K562 (cell line): ENCODE measurements around the gene BARHL2. TPM values are rescaled to one million over a fixed set of nuclear protein-coding genes. Genes with fewer than 3 reads are reported as not detected.

Source experiments
- ATAC-seq: fragments of 200-7000 bp; cut with Tn5 transposase; 3 replicates; pipeline ENCODE4 v1.9.1; 2020; ENCODE audit warnings: moderate library complexity
- BruUV-seq: library from RNA; stranded (reverse); fragments of 400-500 nt; replicated peaks from 2 replicates; lab custom pipeline; 2021; lab: Mats Ljungman, UMichigan
- CTCF ChIA-PET: fragments of 300-600 bp; formaldehyde crosslinking; extraction: SDS; loops from one replicate; lab custom pipeline; 2021; ENCODE audit warnings: low intra/inter-chr PET ratio; lab: Yijun Ruan, JAX
- POLR2A ChIA-PET: fragments of 300-600, 350-650 bp; sonication (Branson Sonifier 250); formaldehyde crosslinking; extraction: SDS; loops from one replicate; lab custom pipeline; 2021; ENCODE audit warnings: antibody characterized with exemption, inconsistent platforms; lab: Yijun Ruan, JAX
- DNase-seq, 4 experiments: peaks; one replicate each; pipeline versions ENCODE4 v3.0.0 to v3.0.0-alpha.2; 2011 to 2018; ENCODE audit warnings: low spot score in 3 of 4, mixed read lengths in 3 of 4; ENCODE audit errors: extremely low read depth in 1 of 4
- FAIRE-seq: peaks from 2 replicates; lab custom pipeline; 2011; peaks lifted over from hg19 to GRCh38; lab: Jason Lieb, UNC
- H2AFZ ChIP-seq: 2 replicates; pipeline ENCODE4 v1.6.0; 2011; ENCODE audit warnings: low read depth, low read length, control low read depth, inconsistent platforms
- H3K27ac ChIP-seq: fragments of 200-600 bp; 3 replicates; pipeline ENCODE4 v1.8.0; 2011; ENCODE audit warnings: low read depth, mild to moderate bottlenecking, control low read depth, inconsistent platforms, low read length, moderate library complexity, mixed read lengths; ENCODE audit errors: extremely low read depth
- H3K27me3 ChIP-seq, 2 experiments: fragments of 300-600 bp in 1 of 2; 2 replicates in 1 of 2; 3 replicates in 1 of 2; pipeline versions ENCODE4 v1.6.0 to v1.8.0; 2011; ENCODE audit warnings: inconsistent platforms in 2 of 2, low read length in 2 of 2, mild to moderate bottlenecking in 1 of 2, mixed read lengths in 1 of 2, moderate library complexity in 1 of 2; ENCODE audit not compliant: control insufficient read depth in 2 of 2, insufficient read depth in 2 of 2
- H3K36me3 ChIP-seq: fragments of 300-600 bp; 3 replicates; pipeline ENCODE4 v1.8.0; 2011; ENCODE audit warnings: mild to moderate bottlenecking, low read length, inconsistent platforms; ENCODE audit not compliant: control insufficient read depth, insufficient read depth
- H3K4me1 ChIP-seq, 2 experiments: fragments of 200-600 bp in 1 of 2; replicated peaks in 1 of 2; 2 replicates in 1 of 2; 3 replicates in 1 of 2; pipeline versions ENCODE4 v1.5.1 to v1.8.0; 2011; ENCODE audit warnings: inconsistent platforms in 2 of 2, low read length in 2 of 2, mild to moderate bottlenecking in 1 of 2, mixed read lengths in 1 of 2, moderate library complexity in 1 of 2; ENCODE audit not compliant: control insufficient read depth in 2 of 2, insufficient read depth in 2 of 2
- H3K4me2 ChIP-seq: 2 replicates; pipeline ENCODE4 v1.6.1; 2011; ENCODE audit warnings: low read length, control low read depth, inconsistent platforms, mixed read lengths; ENCODE audit not compliant: insufficient read depth
- H3K4me3 ChIP-seq: fragments of 200-600 bp; sonication (generic), shearing (Covaris generic); 2 replicates; pipeline ENCODE4 v1.5.1; 2016; ENCODE audit warnings: control low read depth, inconsistent platforms
- H3K79me2 ChIP-seq: fragments of 200-600 bp; 3 replicates; pipeline ENCODE4 v1.8.0; 2011; ENCODE audit warnings: low read length, inconsistent platforms; ENCODE audit not compliant: control insufficient read depth, insufficient read depth
- H3K9ac ChIP-seq, 2 experiments: 2 replicates each; pipeline versions ENCODE4 v1.6.0 to v1.6.1; 2011; ENCODE audit warnings: low read depth in 2 of 2, low read length in 2 of 2, control low read depth in 1 of 2, inconsistent platforms in 1 of 2, mild to moderate bottlenecking in 1 of 2, mixed read lengths in 1 of 2; ENCODE audit not compliant: insufficient read depth in 1 of 2
- H3K9me1 ChIP-seq: one replicate; pipeline ENCODE4 v1.6.0; 2011; ENCODE audit warnings: inconsistent platforms, mild to moderate bottlenecking, low read length, moderate library complexity; ENCODE audit not compliant: control insufficient read depth, insufficient read depth
- H3K9me3 ChIP-seq: replicated peaks from 2 replicates; pipeline ENCODE4 v1.5.1; 2011; ENCODE audit warnings: low read depth, low read length, inconsistent platforms; ENCODE audit not compliant: control insufficient read depth, insufficient read depth
- H4K20me1 ChIP-seq: replicated peaks from 2 replicates; pipeline ENCODE4 v1.6.1; 2011; ENCODE audit warnings: low read length, inconsistent platforms, mixed read lengths; ENCODE audit not compliant: control insufficient read depth, insufficient read depth
- ADNP ChIP-seq: fragments of 200-800 bp; sonication (Bioruptor generic); IDR thresholded peaks from 2 replicates; pipeline ENCODE4 v1.6.1; 2016; ENCODE audit warnings: missing genetic modification characterization, missing compliant biosample characterization
- BHLHE40 ChIP-seq: IDR thresholded peaks from 2 replicates; pipeline ENCODE4 v1.6.1; 2011; ENCODE audit warnings: low read length, improper control_type of control experiment
- HEY1 ChIP-seq: fragments of 250-450 bp; sonication (Bioruptor Pico); IDR thresholded peaks from 2 replicates; pipeline ENCODE4 v1.5.0; 2020; ENCODE audit warnings: mild to moderate bottlenecking, moderate library complexity, borderline replicate concordance
- RBM39 ChIP-seq: fragments of 200-400 bp; formaldehyde crosslinking; optimal IDR thresholded peaks from 2 replicates; pipeline ENCODE3; 2018; ENCODE audit warnings: low read depth, low read length
- RREB1 ChIP-seq: fragments of 250-450 bp; sonication (Bioruptor Pico); IDR thresholded peaks from 2 replicates; pipeline ENCODE4 v1.4.0; 2020
- SIN3A ChIP-seq, 2 experiments: fragments of 150-350 bp in 1 of 2; IDR thresholded peaks; 2 replicates each; pipeline ENCODE4 v1.6.1; 2011 to 2016; ENCODE audit warnings: borderline replicate concordance in 2 of 2, low read depth in 2 of 2, low read length in 2 of 2, mild to moderate bottlenecking in 2 of 2, moderate library complexity in 2 of 2; ENCODE audit not compliant: control insufficient read depth in 1 of 2
- TSHZ1 ChIP-seq: fragments of 250-450 bp; sonication (Bioruptor Pico); IDR thresholded peaks from 2 replicates; pipeline ENCODE4 v1.4.0; 2020; ENCODE audit warnings: mild to moderate bottlenecking, moderate library complexity
- ZBTB5 ChIP-seq: fragments of 450-650 bp; IDR thresholded peaks from 2 replicates; pipeline ENCODE4 v1.6.1; 2017; ENCODE audit warnings: antibody characterized with exemption
- WGBS: fragments of 100-300 bp; shearing (Covaris generic); methylation state at CpG from one replicate; pipeline ENCODE4 v1.1.6; 2016; ENCODE audit warnings: low coverage, mixed read lengths; ENCODE audit not compliant: insufficient coverage; ENCODE audit errors: missing lambda C conversion rate; 5-methylcytosine and 5-hydroxymethylcytosine counted together
- in situ Hi-C: fragments of 300-500 bp; cut with MboI; formaldehyde crosslinking; loops from 4 replicates; pipeline ENCODE4 v1.15.0; 2018; ENCODE audit warnings: inconsistent platforms, mixed read lengths
- intact Hi-C: fragments of 100-400 bp; cut with micrococcal nuclease; formaldehyde crosslinking; loops from 2 replicates; pipeline ENCODE4 v1.14.2; 2022
- polyA plus RNA-seq, 8 experiments: library from polyadenylated mRNA; depleted of rRNA in 4 of 8; stranded (reverse) in 5 of 8; unstranded in 3 of 8; fragments of >200 nt; fragmentation: Nextera tagmentation in 2 of 8; fragmentation: Illumina TruSeq in 1 of 8; extraction: Ambion mirVana in 2 of 8; extraction: Trizol in 1 of 8; gene quantifications; 2 replicates each; pipeline versions ENCODE4 v1.2.1 to v1.2.3, GENCODE V29; 2011 to 2014; ENCODE audit warnings: inconsistent platforms in 1 of 8, missing spikeins in 1 of 8
- total RNA-seq, 7 experiments: library from RNA; depleted of rRNA in 6 of 7; stranded (reverse); fragments of >200 nt in 6 of 7; fragmentation: Illumina TruSeq in 2 of 7; extraction: Trizol in 2 of 7; gene quantifications; 2 replicates each; pipeline versions ENCODE4 v1.2.1 to v1.2.3, GENCODE V29; 2011 to 2021; ENCODE audit warnings: low replicate concordance in 1 of 7

BARHL2 gene
- total and polyA plus RNA-seq, 9 of the 15 experiments (the other 6 are each of a cell fraction or from before 2014, with no cell fraction given), result 0.06 to 0.11 (median 0.09) TPM; not detected in 6

- H3K9me3 ChIP-seq, result no peaks in the 10 kb centered on the region
- POLR2A ChIA-PET, result interaction anchor here (0.8 kb wide), 1 partner anchor 131 kb away, joined by 3 read pairs; no protein-coding TSS in a partner anchor
- CTCF ChIA-PET, result interaction anchor here (1.9 kb wide), 1 partner anchor 244 kb away, joined by 19 read pairs; no protein-coding TSS in a partner anchor
- H3K27ac ChIP-seq, result no peak overlapping the region
- in situ Hi-C loops, result loop anchor here (10.0 kb wide), 2 partner anchors 245 to 445 kb away; no protein-coding TSS in a partner anchor
- no peaks in the 10 kb centered on the region for H3K36me3 ChIP-seq
- H3K79me2 ChIP-seq, result no peaks in the 10 kb centered on the region
- H3K9me1 ChIP-seq, result no peaks in the 10 kb centered on the region
- FAIRE-seq (no peak), DNase-seq (no peak), ATAC-seq (no peak)
- no peak overlapping the region for H2AFZ ChIP-seq
- intact Hi-C loops, result loop anchor here (2.0 to 5.0 kb wide), 3 partner anchors 92 to 445 kb away; no protein-coding TSS in a partner anchor
- peaks cover 0 to 35% of the 10 kb centered on the region in 2 experiments; a peak in 3 of 5 replicates for H3K4me1 ChIP-seq
- no peaks in the 10 kb centered on the region for H4K20me1 ChIP-seq
- H3K27me3 ChIP-seq, result peaks cover 12 to 16% of the 10 kb centered on the region in 2 experiments
- no TSS peak for BruUV-seq
- no peak overlapping the region for H3K4me3 ChIP-seq
- no peak overlapping the region for H3K4me2 ChIP-seq
- no peak overlapping the region for H3K9ac ChIP-seq
- 51% methylated on average over 14 of the region's 14 CpGs for WGBS
- no peak for TF ChIP-seq HEY1
- no peak for TF ChIP-seq TSHZ1
- no peak for TF ChIP-seq RBM39
- no peak for TF ChIP-seq BHLHE40
- no peak for TF ChIP-seq ADNP (tag)
- TF ChIP-seq ZBTB5, result no peak
- no peak for TF ChIP-seq RREB1 (CRISPR knock-in tag)
- no peak for TF ChIP-seq SIN3A (IDR thresholded peaks at IDR 0.05; ENCODE audit: borderline replicate concordance in 2 of 2, control insufficient read depth in 1 of 2, low read depth in 2 of 2, low read length in 2 of 2)
Observed at GRCh38 chr1:90720145-90720636, 3.1 kb upstream of the BARHL2 start.
